Ovary (tissue), 9 donors: ENCODE data around the gene PMF1. TPM values are rescaled to one million over a fixed set of nuclear protein-coding genes. Genes with fewer than 3 reads are reported as not detected.
A peak's percentile ranks its signal among the peaks of the same experiment; 100 is the strongest.

ENCODE experiments used
- DNase-seq, 5 donors: peaks; one replicate each; pipeline ENCODE4 v3.0.0-alpha.2; 2019 to 2020
- H3K27ac ChIP-seq, 2 donors: fragments of 200-600 bp; one replicate each; pipeline versions ENCODE4 v1.5.1 to v1.8.0; 2019 to 2022
- H3K27me3 ChIP-seq: fragments of 200-600 bp; one replicate; pipeline ENCODE4 v1.8.0; 2022
- H3K36me3 ChIP-seq: fragments of 200-600 bp; sonication (generic); one replicate; pipeline ENCODE4 v1.5.1; 2019
- H3K4me1 ChIP-seq: one replicate; pipeline ENCODE4 v1.8.1; 2013; ENCODE audit warnings: mild to moderate bottlenecking, moderate library complexity; ENCODE audit not compliant: insufficient read depth
- H3K4me3 ChIP-seq: fragments of 200-600 bp; sonication (generic); one replicate; pipeline ENCODE4 v1.5.1; 2017
- H3K9me3 ChIP-seq, 2 donors: fragments of 200-600 bp in 1 of 2; sonication (generic) in 1 of 2; one replicate each; pipeline versions ENCODE4 v1.5.1 to v1.8.1; 2013 to 2019; ENCODE audit warnings: mild to moderate bottlenecking in 1 of 2, moderate library complexity in 1 of 2
- EP300 ChIP-seq: sonication (generic); formaldehyde crosslinking; IDR thresholded peaks from one replicate; pipeline ENCODE4 v1.6.1; 2017; ENCODE audit warnings: antibody characterized with exemption
- POLR2A ChIP-seq: fragments of 450-650 bp; IDR thresholded peaks from one replicate; pipeline ENCODE4 v1.6.1; 2017; ENCODE audit warnings: antibody characterized with exemption, mild to moderate bottlenecking, moderate library complexity
- WGBS, 3 donors: extraction: QIAGEN DNeasy Blood & Tissue Kit in 1 of 3; methylation state at CpG; one replicate each; pipeline versions ENCODE4 v1.1.5 to v1.1.7; 2013 to 2017; 5-methylcytosine and 5-hydroxymethylcytosine counted together
- intact Hi-C, 4 donors: fragments of 100-400 bp; cut with DNase I; formaldehyde crosslinking; loops; one replicate each; pipeline versions ENCODE4 v1.11.0 to v1.15.1; 2022 to 2023
- polyA plus RNA-seq, 2 donors: library from polyadenylated mRNA; stranded (reverse); fragments of 200-250 nt in 1 of 2; fragments of 350-450 nt in 1 of 2; fragmentation: Illumina TruSeq in 1 of 2; extraction: RNeasy Lipid Tissue Mini Kit (QIAGEN cat#74804) in 1 of 2; gene quantifications; one replicate each; pipeline ENCODE4 v1.2.3, GENCODE V29; 2013 to 2014
- total RNA-seq, 7 donors: library from RNA; depleted of rRNA in 2 of 7; stranded (reverse); fragments of >200 nt in 2 of 7; fragmentation: NEBNext Ultra II Directional in 3 of 7; extraction: Animal tissue kit (Norgen Biotek cat#: 25700) in 3 of 7; gene quantifications; one replicate each; pipeline versions ENCODE4 v1.1.0 to v1.2.4, GENCODE V29; 2016 to 2023
- TF ChIP-seq, protein P1 (sequence below), 3 donors: fragments of 450-650 bp in 2 of 3; fragments of 200-600 bp in 1 of 3; IDR thresholded peaks; one replicate each; pipeline versions ENCODE4 v1.5.1 to v1.8.0; 2016 to 2022; ENCODE audit warnings: antibody characterized with exemption in 3 of 3, mild to moderate bottlenecking in 1 of 3
- donor health status: DM: no; HTN: no; CAD: no; lungs with moderate emphysema.
- donor health status: DM: no; HTN: no; CAD: no.
- donor health status: Bipolar disorder and iron deficiency.
- donor health status: DM: yes; HTN: yes; CAD: no.
- donor health status: DM: no; HTN: no; CAD: no.
- donor health status: DM: yes; HTN: yes; CAD: no.

Gene PMF1
- total and polyA plus RNA-seq, 9 donors: 35.0 to 84.2 (median 53.0) TPM

- 73 to 79% (median 77%) methylated on average over 17 of the region's 17 CpGs for WGBS, 3 donors
- TF ChIP-seq EP300 (no peak), POLR2A (no peak)
- TF ChIP-seq, protein P1, sequence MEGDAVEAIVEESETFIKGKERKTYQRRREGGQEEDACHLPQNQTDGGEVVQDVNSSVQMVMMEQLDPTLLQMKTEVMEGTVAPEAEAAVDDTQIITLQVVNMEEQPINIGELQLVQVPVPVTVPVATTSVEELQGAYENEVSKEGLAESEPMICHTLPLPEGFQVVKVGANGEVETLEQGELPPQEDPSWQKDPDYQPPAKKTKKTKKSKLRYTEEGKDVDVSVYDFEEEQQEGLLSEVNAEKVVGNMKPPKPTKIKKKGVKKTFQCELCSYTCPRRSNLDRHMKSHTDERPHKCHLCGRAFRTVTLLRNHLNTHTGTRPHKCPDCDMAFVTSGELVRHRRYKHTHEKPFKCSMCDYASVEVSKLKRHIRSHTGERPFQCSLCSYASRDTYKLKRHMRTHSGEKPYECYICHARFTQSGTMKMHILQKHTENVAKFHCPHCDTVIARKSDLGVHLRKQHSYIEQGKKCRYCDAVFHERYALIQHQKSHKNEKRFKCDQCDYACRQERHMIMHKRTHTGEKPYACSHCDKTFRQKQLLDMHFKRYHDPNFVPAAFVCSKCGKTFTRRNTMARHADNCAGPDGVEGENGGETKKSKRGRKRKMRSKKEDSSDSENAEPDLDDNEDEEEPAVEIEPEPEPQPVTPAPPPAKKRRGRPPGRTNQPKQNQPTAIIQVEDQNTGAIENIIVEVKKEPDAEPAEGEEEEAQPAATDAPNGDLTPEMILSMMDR (IDR thresholded peaks at IDR 0.05): no peak
- H3K27me3 ChIP-seq: no peaks in the 10 kb centered on the region
- H3K4me1 ChIP-seq: peaks cover 4% of the 10 kb centered on the region
- H3K36me3 ChIP-seq: no peaks in the 10 kb centered on the region
- H3K9me3 ChIP-seq: no peaks in the 10 kb centered on the region
- intact Hi-C loops: loop anchor here in 1 of 4 donors (5.0 kb wide), 1 partner anchor 288 kb away; no protein-coding TSS in a partner anchor
- no peak overlapping the region for H3K4me3 ChIP-seq
- H3K27ac ChIP-seq: no peak overlapping the region
- DNase-seq: no peak
Measured at GRCh38 chr1:156244712-156245111, 31.9 kb downstream of the PMF1 start.

GRCh38 chr1:156245451-156246232 is 32.8 kb downstream of the PMF1 start:
- intact Hi-C loops: loop anchor here in 1 of 4 donors (5.0 kb wide), 1 partner anchor 287 kb away; no protein-coding TSS in a partner anchor
- WGBS, 3 donors: 1 to 4% (median 3%) methylated on average over 46 to 69 of the region's 69 CpGs
- H3K36me3 ChIP-seq: no peaks in the 10 kb centered on the region
- no peaks in the 10 kb centered on the region for H3K27me3 ChIP-seq
- H3K9me3 ChIP-seq: no peaks in the 10 kb centered on the region
- DNase-seq: peak in 1 of 5 donors; percentile 49
- no peak overlapping the region for H3K27ac ChIP-seq
- peak overlapping the region; percentile 6 for H3K4me3 ChIP-seq
- peaks cover 4% of the 10 kb centered on the region for H3K4me1 ChIP-seq
- TF ChIP-seq POLR2A (no peak), EP300 (no peak)
- TF ChIP-seq, protein P1 (IDR thresholded peaks at IDR 0.05): no peak

DNA sequence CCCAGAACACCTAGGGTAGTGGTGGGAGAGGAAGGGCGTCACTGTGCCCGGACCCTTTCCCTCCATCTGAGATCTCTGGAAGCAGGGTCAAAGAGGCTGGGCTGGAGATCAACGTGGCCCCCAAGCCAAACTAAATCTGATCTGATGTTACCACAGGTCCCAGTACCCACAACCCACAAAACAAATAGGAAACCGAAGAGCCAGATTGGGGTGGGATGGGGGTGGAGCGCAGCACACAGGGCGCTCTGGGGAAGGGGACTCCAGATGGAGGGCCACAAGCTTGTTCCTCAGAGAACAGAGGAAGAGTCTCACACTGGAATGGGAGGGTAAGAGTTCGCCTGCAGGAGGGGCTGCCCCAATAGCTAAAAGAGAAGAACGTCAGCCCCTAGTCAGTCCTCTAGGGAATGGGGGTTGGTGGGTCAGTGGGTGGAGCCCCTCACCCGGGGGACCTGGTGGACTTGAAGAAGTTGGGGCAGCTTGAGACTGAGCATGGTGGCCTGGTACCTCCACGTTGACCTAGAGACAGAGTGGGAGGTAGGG is 33.5 kb downstream of the PMF1 start:
- no peak overlapping the region for H3K27ac ChIP-seq
- TF ChIP-seq EP300 (no peak), POLR2A (no peak)
- TF ChIP-seq, protein P1 (IDR thresholded peaks at IDR 0.05): no peak
- DNase-seq: no peak

GRCh38 chr1:156246781-156247459 is 34.1 kb downstream of the PMF1 start:
- H3K9me3 ChIP-seq: no peaks in the 10 kb centered on the region
- TF ChIP-seq, protein P1 (IDR thresholded peaks at IDR 0.05): no peak
- TF ChIP-seq POLR2A (no peak), EP300 (no peak)
- WGBS, 3 donors: 27 to 34% (median 33%) methylated on average over 16 of the region's 16 CpGs
- H3K4me1 ChIP-seq: peaks cover 4% of the 10 kb centered on the region
- H3K4me3 ChIP-seq: no peak overlapping the region
- H3K36me3 ChIP-seq: no peaks in the 10 kb centered on the region
- intact Hi-C loops: loop anchor here in 1 of 4 donors (5.0 kb wide), 1 partner anchor 285 kb away; no protein-coding TSS in a partner anchor
- H3K27me3 ChIP-seq: no peaks in the 10 kb centered on the region
- H3K27ac ChIP-seq: no peak overlapping the region
- peak in 1 of 5 donors; percentile 39 for DNase-seq

More for the DNA sequence above, 33.5 kb downstream of the PMF1 start:
- peaks cover 4% of the 10 kb centered on the region for H3K4me1 ChIP-seq
- no peaks in the 10 kb centered on the region for H3K9me3 ChIP-seq
- no peaks in the 10 kb centered on the region for H3K27me3 ChIP-seq
- no peaks in the 10 kb centered on the region for H3K36me3 ChIP-seq
- H3K4me3 ChIP-seq: no peak overlapping the region
- intact Hi-C loops: loop anchor here in 1 of 4 donors (5.0 kb wide), 1 partner anchor 286 kb away; no protein-coding TSS in a partner anchor
- WGBS, 3 donors: 40 to 48% (median 44%) methylated on average over 10 of the region's 10 CpGs
